GM12891 (cell line): ENCODE measurements around the gene MLLT10.

Source experiments
- PAX5 ChIP-seq: IDR thresholded peaks from 2 replicates; pipeline ENCODE4 v1.6.1; 2011; ENCODE audit warnings: low read length, moderate library complexity, mild to moderate bottlenecking; ENCODE audit not compliant: insufficient read depth, severe bottlenecking
- POLR2A ChIP-seq: IDR thresholded peaks from 2 replicates; pipeline ENCODE4 v1.6.1; 2011; ENCODE audit warnings: low read depth, low read length, control low read depth
- POLR2AphosphoS5 ChIP-seq: IDR thresholded peaks from 2 replicates; pipeline ENCODE4 v1.6.1; 2011; ENCODE audit warnings: low read depth, low read length, control low read depth
- POU2F2 ChIP-seq: IDR thresholded peaks from 2 replicates; pipeline ENCODE4 v1.6.1; 2011; ENCODE audit warnings: low read depth, mild to moderate bottlenecking, control low read depth, low read length, moderate library complexity
- SPI1 ChIP-seq: IDR thresholded peaks from 2 replicates; pipeline ENCODE4 v1.6.1; 2011; ENCODE audit warnings: low read depth, low read length, control low read depth
- TAF1 ChIP-seq: IDR thresholded peaks from 2 replicates; pipeline ENCODE4 v1.6.1; 2011; ENCODE audit warnings: low read depth, low read length, control low read depth

- no peak for TF ChIP-seq POLR2A
- no peak for TF ChIP-seq POLR2AphosphoS5
- TF ChIP-seq TAF1, result no peak
- no peak for TF ChIP-seq SPI1
- TF ChIP-seq POU2F2, result no peak
- TF ChIP-seq PAX5, result no peak
Observed at GRCh38 chr10:21570761-21571521, 36.9 kb downstream of the MLLT10 start.
